Activated CD8-positive, alpha-beta memory T cell treated with anti-CD3 and anti-CD28 coated beads, Interleukin-2, amount 50 U/mL, for 48 hours (primary cell): ENCODE results near the gene RNF157.
A peak's percentile ranks its signal among the peaks of the same experiment; 100 is the strongest.

Experiments
- DNase-seq: peaks from one replicate; pipeline ENCODE4 v3.0.0-alpha.2; 2020

RNF157 gene

GRCh38 chr17:76138896-76139752 is 101.2 kb downstream of the RNF157 start:
- DNase-seq, result no peak

GRCh38 chr17:76138234-76138895 is 101.9 kb downstream of the RNF157 start:
- DNase-seq, result no peak

- no peak for DNase-seq
These were observed 102.7 kb downstream of the RNF157 start for GRCh38 chr17:76137351-76138233.

- DNase-seq, result no peak
These were observed 103.3 kb downstream of the RNF157 start for GRCh38 chr17:76137001-76137350.

GRCh38 chr17:76136276-76137000 is 103.9 kb downstream of the RNF157 start:
- no peak for DNase-seq

GRCh38 chr17:76135810-76136188 is 104.5 kb downstream of the RNF157 start:
- no peak for DNase-seq

- DNase-seq, result peak; percentile 54
These were observed 105.1 kb downstream of the RNF157 start for GRCh38 chr17:76134911-76135809.

GRCh38 chr17:76132574-76133338 is 107.5 kb downstream of the RNF157 start:
- no peak for DNase-seq

- DNase-seq, result no peak
These were observed 108.4 kb downstream of the RNF157 start for GRCh38 chr17:76131692-76132573.

- no peak for DNase-seq
These were observed 109.1 kb downstream of the RNF157 start for GRCh38 chr17:76131051-76131691.

GRCh38 chr17:76130473-76130872 is 109.8 kb downstream of the RNF157 start:
- DNase-seq, result no peak

- DNase-seq, result no peak
These were observed 114.4 kb downstream of the RNF157 start for GRCh38 chr17:76125922-76126321.

- DNase-seq, result no peak
These were observed 115.0 kb downstream of the RNF157 start for GRCh38 chr17:76125391-76125675.

GRCh38 chr17:76124582-76125390 is 115.5 kb downstream of the RNF157 start:
- DNase-seq, result no peak

- DNase-seq, result no peak
These were observed 116.3 kb downstream of the RNF157 start for GRCh38 chr17:76123749-76124581.

GRCh38 chr17:76123191-76123499 is 117.1 kb downstream of the RNF157 start:
- no peak for DNase-seq

- no peak for DNase-seq
These were observed 117.7 kb downstream of the RNF157 start for GRCh38 chr17:76122431-76123190.
